Omental fat pad (tissue), 4 donors: Measurements from ENCODE around the gene DOCK7. TPM values are rescaled to one million over a fixed set of nuclear protein-coding genes. Genes with fewer than 3 reads are reported as not detected.

Source experiments
- ATAC-seq: fragments of 150-250 bp; one replicate; pipeline ENCODE4 v1.9.1; 2016; ENCODE audit warnings: mild to moderate bottlenecking, moderate library complexity; ENCODE audit not compliant: low FRiP score
- DNase-seq: peaks from one replicate; pipeline ENCODE4 v3.0.0-alpha.2; 2019; ENCODE audit warnings: low spot score
- CTCF ChIP-seq, 3 donors: fragments of 450-650 bp; IDR thresholded peaks; one replicate each; pipeline ENCODE4 v1.5.1; 2016 to 2017; ENCODE audit warnings: antibody characterized with exemption in 3 of 3, mild to moderate bottlenecking in 3 of 3, moderate library complexity in 2 of 3
- total RNA-seq, 4 donors: library from RNA; depleted of rRNA; stranded (reverse); fragments of >200 nt; gene quantifications; one replicate each; pipeline ENCODE4 v1.1.0, GENCODE V29; 2016

Gene DOCK7
- total RNA-seq, 4 donors from 2014 or later = 29.1 to 55.2 (median 31.0) TPM

- TF ChIP-seq CTCF (IDR thresholded peaks at IDR 0.05) = no peak
- ATAC-seq (peak; percentile 90), DNase-seq (peak; percentile 76)
These were observed 252.1 kb downstream of the DOCK7 start for GRCh38 chr1:62436039-62436465.

DNA sequence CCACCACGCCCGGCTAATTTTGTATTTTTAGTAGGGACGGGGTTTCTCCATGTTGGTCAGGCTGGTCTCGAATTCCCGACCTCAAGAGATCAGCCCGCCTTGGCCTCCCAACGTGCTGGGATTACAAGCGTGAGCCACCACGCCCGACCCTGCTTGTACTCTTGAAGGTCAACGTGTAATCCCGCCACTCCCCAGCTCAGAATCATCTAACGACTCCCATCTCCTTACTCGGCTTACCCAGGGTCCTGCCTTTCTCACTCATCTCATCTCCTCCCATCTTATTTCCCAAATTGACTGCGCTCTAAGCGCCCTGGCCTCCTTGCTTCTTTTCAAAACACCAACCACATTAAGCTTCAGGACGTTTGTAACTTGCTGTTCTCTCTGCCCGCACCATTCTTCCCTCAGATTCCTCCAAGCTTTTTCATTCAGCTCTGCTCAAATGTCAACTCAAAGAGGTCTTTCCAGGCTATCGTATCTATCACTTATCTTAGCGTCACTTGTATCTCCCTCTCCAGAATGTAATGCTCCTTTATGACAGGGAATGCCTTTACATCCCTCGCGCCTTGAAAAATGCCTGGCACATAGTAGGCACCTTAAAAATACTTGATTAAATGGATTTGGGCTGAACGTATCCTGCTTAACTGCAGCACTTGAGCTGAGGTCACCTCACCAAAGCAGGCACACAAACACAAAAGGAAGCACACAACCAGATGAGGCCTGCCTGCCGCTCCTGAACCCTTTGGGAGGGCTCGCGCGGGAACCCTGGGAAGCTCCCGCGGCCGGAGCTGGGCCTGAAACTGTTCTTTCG lies 252.8 kb downstream of the DOCK7 start:
- TF ChIP-seq CTCF (IDR thresholded peaks at IDR 0.05) = no peak
- DNase-seq (no peak), ATAC-seq (peak; percentile 1)

GRCh38 chr1:62434618-62435001 lies 253.6 kb downstream of the DOCK7 start:
- DNase-seq (no peak), ATAC-seq (no peak)
- TF ChIP-seq CTCF (IDR thresholded peaks at IDR 0.05) = no peak

GRCh38 chr1:62433861-62434617 lies 254.1 kb downstream of the DOCK7 start:
- DNase-seq (no peak), ATAC-seq (no peak)
- TF ChIP-seq CTCF (IDR thresholded peaks at IDR 0.05) = no peak

DNA sequence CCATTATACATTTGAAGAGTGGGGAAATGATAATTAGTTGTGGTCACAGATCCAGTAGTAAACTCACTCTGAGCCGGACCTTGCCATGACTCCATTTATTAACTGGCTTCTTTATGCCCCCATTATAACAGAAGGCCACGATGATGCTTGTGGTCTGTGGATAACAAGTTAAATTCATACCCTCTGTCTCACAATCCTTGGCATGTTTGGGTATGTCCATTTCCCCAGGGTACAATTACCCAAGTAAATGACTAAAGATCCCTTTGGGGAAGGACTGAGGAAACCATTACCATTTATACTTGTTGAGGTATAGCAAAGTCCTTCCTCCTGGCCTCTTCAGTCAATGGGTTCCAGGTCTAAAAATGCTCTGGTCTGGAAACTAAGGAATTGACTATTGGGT lies 258.6 kb downstream of the DOCK7 start:
- ATAC-seq = no peak
- no peak for DNase-seq
- TF ChIP-seq CTCF (IDR thresholded peaks at IDR 0.05) = no peak

DNA sequence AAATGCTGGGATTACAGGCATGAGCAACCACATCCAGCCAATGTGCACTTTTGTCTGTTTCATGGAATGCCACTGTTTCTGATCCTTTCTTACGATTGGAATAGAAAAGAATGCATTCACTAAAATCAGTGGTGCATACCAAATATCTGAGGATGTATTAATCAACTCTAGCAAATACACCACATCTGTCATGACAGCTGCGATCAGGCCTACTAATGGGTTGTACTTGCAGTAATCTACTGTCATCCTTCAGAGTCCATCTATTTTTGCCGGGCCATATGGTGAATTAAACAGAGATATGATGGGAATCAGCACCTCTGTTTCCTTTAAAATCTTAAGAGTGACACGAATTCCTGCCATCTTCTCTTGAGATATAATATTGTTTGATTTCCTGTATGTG lies 259.8 kb downstream of the DOCK7 start:
- DNase-seq = no peak
- TF ChIP-seq CTCF (IDR thresholded peaks at IDR 0.05) = no peak
- no peak for ATAC-seq
